K562 (cell line): ENCODE data around the gene CNTRL. TPM values are rescaled to one million over a fixed set of nuclear protein-coding genes. Genes with fewer than 3 reads are reported as not detected.
A peak's percentile ranks its signal among the peaks of the same experiment; 100 is the strongest.

Experiments used
- ATAC-seq: fragments of 200-7000 bp; cut with Tn5 transposase; 3 replicates; pipeline ENCODE4 v1.9.1; 2020; ENCODE audit warnings: moderate library complexity
- BruUV-seq: library from RNA; stranded (reverse); fragments of 400-500 nt; replicated peaks from 2 replicates; lab custom pipeline; 2021; lab: Mats Ljungman, UMichigan
- CTCF ChIA-PET: fragments of 300-600 bp; formaldehyde crosslinking; extraction: SDS; loops from one replicate; lab custom pipeline; 2021; ENCODE audit warnings: low intra/inter-chr PET ratio; lab: Yijun Ruan, JAX
- POLR2A ChIA-PET: fragments of 300-600, 350-650 bp; sonication (Branson Sonifier 250); formaldehyde crosslinking; extraction: SDS; loops from one replicate; lab custom pipeline; 2021; ENCODE audit warnings: antibody characterized with exemption, inconsistent platforms; lab: Yijun Ruan, JAX
- DNase-seq, 4 experiments: peaks; one replicate each; pipeline versions ENCODE4 v3.0.0 to v3.0.0-alpha.2; 2011 to 2018; ENCODE audit warnings: low spot score in 3 of 4, mixed read lengths in 3 of 4; ENCODE audit errors: extremely low read depth in 1 of 4
- FAIRE-seq: peaks from 2 replicates; lab custom pipeline; 2011; peaks lifted over from hg19 to GRCh38; lab: Jason Lieb, UNC
- H2AFZ ChIP-seq: 2 replicates; pipeline ENCODE4 v1.6.0; 2011; ENCODE audit warnings: low read depth, low read length, control low read depth, inconsistent platforms
- H3K27ac ChIP-seq: fragments of 200-600 bp; 3 replicates; pipeline ENCODE4 v1.8.0; 2011; ENCODE audit warnings: low read depth, mild to moderate bottlenecking, control low read depth, inconsistent platforms, low read length, moderate library complexity, mixed read lengths; ENCODE audit errors: extremely low read depth
- H3K27me3 ChIP-seq, 2 experiments: fragments of 300-600 bp in 1 of 2; 2 replicates in 1 of 2; 3 replicates in 1 of 2; pipeline versions ENCODE4 v1.6.0 to v1.8.0; 2011; ENCODE audit warnings: inconsistent platforms in 2 of 2, low read length in 2 of 2, mild to moderate bottlenecking in 1 of 2, mixed read lengths in 1 of 2, moderate library complexity in 1 of 2; ENCODE audit not compliant: control insufficient read depth in 2 of 2, insufficient read depth in 2 of 2
- H3K36me3 ChIP-seq: fragments of 300-600 bp; 3 replicates; pipeline ENCODE4 v1.8.0; 2011; ENCODE audit warnings: mild to moderate bottlenecking, low read length, inconsistent platforms; ENCODE audit not compliant: control insufficient read depth, insufficient read depth
- H3K4me1 ChIP-seq, 2 experiments: fragments of 200-600 bp in 1 of 2; replicated peaks in 1 of 2; 2 replicates in 1 of 2; 3 replicates in 1 of 2; pipeline versions ENCODE4 v1.5.1 to v1.8.0; 2011; ENCODE audit warnings: inconsistent platforms in 2 of 2, low read length in 2 of 2, mild to moderate bottlenecking in 1 of 2, mixed read lengths in 1 of 2, moderate library complexity in 1 of 2; ENCODE audit not compliant: control insufficient read depth in 2 of 2, insufficient read depth in 2 of 2
- H3K4me2 ChIP-seq: 2 replicates; pipeline ENCODE4 v1.6.1; 2011; ENCODE audit warnings: low read length, control low read depth, inconsistent platforms, mixed read lengths; ENCODE audit not compliant: insufficient read depth
- H3K4me3 ChIP-seq: fragments of 200-600 bp; sonication (generic), shearing (Covaris generic); 2 replicates; pipeline ENCODE4 v1.5.1; 2016; ENCODE audit warnings: control low read depth, inconsistent platforms
- H3K79me2 ChIP-seq: fragments of 200-600 bp; 3 replicates; pipeline ENCODE4 v1.8.0; 2011; ENCODE audit warnings: low read length, inconsistent platforms; ENCODE audit not compliant: control insufficient read depth, insufficient read depth
- H3K9ac ChIP-seq, 2 experiments: 2 replicates each; pipeline versions ENCODE4 v1.6.0 to v1.6.1; 2011; ENCODE audit warnings: low read depth in 2 of 2, low read length in 2 of 2, control low read depth in 1 of 2, inconsistent platforms in 1 of 2, mild to moderate bottlenecking in 1 of 2, mixed read lengths in 1 of 2; ENCODE audit not compliant: insufficient read depth in 1 of 2
- H3K9me1 ChIP-seq: one replicate; pipeline ENCODE4 v1.6.0; 2011; ENCODE audit warnings: inconsistent platforms, mild to moderate bottlenecking, low read length, moderate library complexity; ENCODE audit not compliant: control insufficient read depth, insufficient read depth
- H3K9me3 ChIP-seq: replicated peaks from 2 replicates; pipeline ENCODE4 v1.5.1; 2011; ENCODE audit warnings: low read depth, low read length, inconsistent platforms; ENCODE audit not compliant: control insufficient read depth, insufficient read depth
- H4K20me1 ChIP-seq: replicated peaks from 2 replicates; pipeline ENCODE4 v1.6.1; 2011; ENCODE audit warnings: low read length, inconsistent platforms, mixed read lengths; ENCODE audit not compliant: control insufficient read depth, insufficient read depth
- BCOR ChIP-seq: fragments of 450-650 bp; IDR thresholded peaks from 2 replicates; pipeline ENCODE4 v1.6.1; 2016
- EP400 ChIP-seq: fragments of 450-650 bp; IDR thresholded peaks from 2 replicates; pipeline ENCODE4 v1.6.1; 2017; ENCODE audit warnings: antibody characterized with exemption, mild to moderate bottlenecking, moderate library complexity
- RFX5 ChIP-seq: IDR thresholded peaks from 2 replicates; pipeline ENCODE4 v1.6.1; 2011; ENCODE audit warnings: low read depth, mild to moderate bottlenecking, improper control_type of control experiment, low read length
- ZKSCAN1 ChIP-seq: fragments of 150-350 bp; IDR thresholded peaks from 2 replicates; pipeline ENCODE4 v1.6.1; 2016; ENCODE audit warnings: low read depth, low read length
- ZNF121 ChIP-seq: sonication (generic); formaldehyde crosslinking; conservative IDR thresholded peaks from 2 replicates; pipeline ENCODE4 v1.8.0; 2022; ENCODE audit warnings: missing genetic modification reagents
- WGBS: fragments of 100-300 bp; shearing (Covaris generic); methylation state at CpG from one replicate; pipeline ENCODE4 v1.1.6; 2016; ENCODE audit warnings: low coverage, mixed read lengths; ENCODE audit not compliant: insufficient coverage; ENCODE audit errors: missing lambda C conversion rate; 5-methylcytosine and 5-hydroxymethylcytosine counted together
- in situ Hi-C: fragments of 300-500 bp; cut with MboI; formaldehyde crosslinking; loops from 4 replicates; pipeline ENCODE4 v1.15.0; 2018; ENCODE audit warnings: inconsistent platforms, mixed read lengths
- intact Hi-C: fragments of 100-400 bp; cut with micrococcal nuclease; formaldehyde crosslinking; loops from 2 replicates; pipeline ENCODE4 v1.14.2; 2022
- polyA plus RNA-seq, 8 experiments: library from polyadenylated mRNA; depleted of rRNA in 4 of 8; stranded (reverse) in 5 of 8; unstranded in 3 of 8; fragments of >200 nt; fragmentation: Nextera tagmentation in 2 of 8; fragmentation: Illumina TruSeq in 1 of 8; extraction: Ambion mirVana in 2 of 8; extraction: Trizol in 1 of 8; gene quantifications; 2 replicates each; pipeline versions ENCODE4 v1.2.1 to v1.2.3, GENCODE V29; 2011 to 2014; ENCODE audit warnings: inconsistent platforms in 1 of 8, missing spikeins in 1 of 8
- total RNA-seq, 7 experiments: library from RNA; depleted of rRNA in 6 of 7; stranded (reverse); fragments of >200 nt in 6 of 7; fragmentation: Illumina TruSeq in 2 of 7; extraction: Trizol in 2 of 7; gene quantifications; 2 replicates each; pipeline versions ENCODE4 v1.2.1 to v1.2.3, GENCODE V29; 2011 to 2021; ENCODE audit warnings: low replicate concordance in 1 of 7
- TF ChIP-seq, protein P1 (sequence below): fragments of 250-450 bp; sonication (Bioruptor Pico); IDR thresholded peaks from 2 replicates; pipeline ENCODE4 v1.8.0; 2022; ENCODE audit warnings: inconsistent platforms, mild to moderate bottlenecking, moderate library complexity, borderline replicate concordance
- TF ChIP-seq, protein P2 (sequence below): fragments of 250-450 bp; sonication (Bioruptor Pico); IDR thresholded peaks from 2 replicates; pipeline ENCODE4 v1.8.0; 2022; ENCODE audit warnings: moderate library complexity, mild to moderate bottlenecking, inconsistent platforms

Gene CNTRL
- total and polyA plus RNA-seq, 9 of the 15 experiments (the other 6 are each of a cell fraction or from before 2014, with no cell fraction given): 9.2 to 28.9 (median 20.5) TPM

DNA sequence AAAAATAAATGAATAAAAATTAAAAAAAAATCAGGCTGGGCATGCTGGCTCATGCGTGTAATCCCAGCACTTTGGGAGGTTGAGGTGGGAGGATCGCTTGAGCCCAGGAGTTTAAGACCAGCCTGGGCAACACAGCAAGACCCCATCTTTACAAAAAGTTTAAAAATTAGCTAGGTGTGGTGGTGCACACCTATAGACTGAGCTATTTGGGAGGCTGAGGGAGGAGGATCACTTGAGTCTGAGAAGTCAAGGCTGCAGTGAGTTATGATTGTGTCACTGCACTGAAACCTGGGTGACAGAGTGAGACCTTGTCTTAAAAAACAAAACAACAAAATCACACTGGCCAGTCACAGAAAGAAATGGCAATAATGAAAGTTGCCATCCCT is 3.4 kb upstream of the CNTRL start:
- Histone ChIP-seq H4K20me1 (no peaks in the 10 kb centered on the region), H3K27me3 (no peaks in the 10 kb centered on the region), H2AFZ (peak overlapping the region; percentile 10; the same call in 1 of the 2 replicates), H3K36me3 (no peaks in the 10 kb centered on the region), H3K4me2 (no peak overlapping the region)
- in situ Hi-C loops (no loop called here), intact Hi-C loops (loop anchor here (10.0 kb wide), 1 partner anchor 197 kb away; the partner anchor contains the start of gene PHF19)
- POLR2A ChIA-PET: interaction anchor here (1.0 kb wide), 1 partner anchor 12 kb away, joined by 3 read pairs; no protein-coding TSS in a partner anchor
- TF ChIP-seq EP400 (no peak), RFX5 (no peak), BCOR (peak; percentile 64; the same call in 1 of the 2 replicates), ZNF121 (CRISPR knock-in tag) (peak; percentile 58; the same call in 1 of the 2 replicates), ZKSCAN1 (no peak)
- TF ChIP-seq, protein P1, sequence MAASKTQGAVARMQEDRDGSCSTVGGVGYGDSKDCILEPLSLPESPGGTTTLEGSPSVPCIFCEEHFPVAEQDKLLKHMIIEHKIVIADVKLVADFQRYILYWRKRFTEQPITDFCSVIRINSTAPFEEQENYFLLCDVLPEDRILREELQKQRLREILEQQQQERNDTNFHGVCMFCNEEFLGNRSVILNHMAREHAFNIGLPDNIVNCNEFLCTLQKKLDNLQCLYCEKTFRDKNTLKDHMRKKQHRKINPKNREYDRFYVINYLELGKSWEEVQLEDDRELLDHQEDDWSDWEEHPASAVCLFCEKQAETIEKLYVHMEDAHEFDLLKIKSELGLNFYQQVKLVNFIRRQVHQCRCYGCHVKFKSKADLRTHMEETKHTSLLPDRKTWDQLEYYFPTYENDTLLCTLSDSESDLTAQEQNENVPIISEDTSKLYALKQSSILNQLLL (CRISPR knock-in tag): no peak
- TF ChIP-seq, protein P2, sequence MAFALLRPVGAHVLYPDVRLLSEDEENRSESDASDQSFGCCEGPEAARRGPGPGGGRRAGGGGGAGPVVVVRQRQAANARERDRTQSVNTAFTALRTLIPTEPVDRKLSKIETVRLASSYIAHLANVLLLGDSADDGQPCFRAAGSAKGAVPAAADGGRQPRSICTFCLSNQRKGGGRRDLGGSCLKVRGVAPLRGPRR: no peak
- TF ChIP-seq, all 486 proteins: peak for 2
- H3K9me1 ChIP-seq: no peaks in the 10 kb centered on the region
- no peak overlapping the region for H3K9ac ChIP-seq
- no TSS peak for BruUV-seq
- peaks cover 13% of the 10 kb centered on the region for H3K79me2 ChIP-seq
- FAIRE-seq (no peak), DNase-seq (no peak), ATAC-seq (no peak)
- WGBS: 83% methylated on average over 2 of the region's 2 CpGs
- H3K27ac ChIP-seq: no peak overlapping the region
- H3K4me3 ChIP-seq: no peak overlapping the region
- H3K9me3 ChIP-seq: no peaks in the 10 kb centered on the region
- CTCF ChIA-PET: no interaction called here
- H3K4me1 ChIP-seq: peaks cover 7 to 20% of the 10 kb centered on the region in 2 experiments; a peak in 4 of 5 replicates
